HEK293T (cell line): ENCODE measurements around the gene METTL5.

Experiments used
- ARNT ChIP-seq: fragments of 450-650 bp; IDR thresholded peaks from 2 replicates; pipeline ENCODE4 v1.6.1; 2017; ENCODE audit warnings: mild to moderate bottlenecking
- BHLHE40 ChIP-seq: fragments of 450-650 bp; IDR thresholded peaks from 2 replicates; pipeline ENCODE4 v1.6.1; 2016; ENCODE audit warnings: mild to moderate bottlenecking, moderate library complexity, borderline replicate concordance
- ELF4 ChIP-seq: fragments of 450-650 bp; IDR thresholded peaks from 2 replicates; pipeline ENCODE4 v1.6.1; 2017; ENCODE audit warnings: antibody characterized with exemption
- FOXK2 ChIP-seq: fragments of 450-650 bp; IDR thresholded peaks from 2 replicates; pipeline ENCODE4 v1.6.1; 2016; ENCODE audit warnings: mild to moderate bottlenecking
- FOXM1 ChIP-seq: fragments of 450-650 bp; IDR thresholded peaks from 2 replicates; pipeline ENCODE4 v1.6.1; 2017; ENCODE audit warnings: mild to moderate bottlenecking, borderline replicate concordance
- L3MBTL2 ChIP-seq: fragments of 450-650 bp; conservative IDR thresholded peaks from 2 replicates; pipeline ENCODE4 v1.6.1; 2016; ENCODE audit warnings: mild to moderate bottlenecking
- NFRKB ChIP-seq: fragments of 450-650 bp; IDR thresholded peaks from 2 replicates; pipeline ENCODE4 v1.6.1; 2016; ENCODE audit warnings: mild to moderate bottlenecking, moderate library complexity
- SP1 ChIP-seq: fragments of 450-650 bp; IDR thresholded peaks from 2 replicates; pipeline ENCODE4 v1.6.1; 2017
- SUZ12 ChIP-seq: fragments of 450-650 bp; IDR thresholded peaks from 2 replicates; pipeline ENCODE4 v1.6.1; 2016; ENCODE audit warnings: mild to moderate bottlenecking

- TF ChIP-seq L3MBTL2: no peak
- TF ChIP-seq SUZ12: no peak
- TF ChIP-seq SP1: no peak
- TF ChIP-seq BHLHE40: no peak
- no peak for TF ChIP-seq FOXM1
- no peak for TF ChIP-seq NFRKB
- TF ChIP-seq ELF4: no peak
- no peak for TF ChIP-seq ARNT
- TF ChIP-seq FOXK2: no peak
Observed at GRCh38 chr2:169778446-169778845, 46.3 kb downstream of the METTL5 start.
